HG02852 (cell line): Measurements from ENCODE around the gene TXNDC2.

ENCODE experiments used
- ATAC-seq: cut with Tn5 transposase; IDR thresholded peaks from one replicate; pipeline ENCODE4 v1.9.1; 2021; ENCODE audit warnings: mild to moderate bottlenecking, moderate library complexity; ENCODE audit not compliant: unreplicated experiment

The TXNDC2 gene

DNA sequence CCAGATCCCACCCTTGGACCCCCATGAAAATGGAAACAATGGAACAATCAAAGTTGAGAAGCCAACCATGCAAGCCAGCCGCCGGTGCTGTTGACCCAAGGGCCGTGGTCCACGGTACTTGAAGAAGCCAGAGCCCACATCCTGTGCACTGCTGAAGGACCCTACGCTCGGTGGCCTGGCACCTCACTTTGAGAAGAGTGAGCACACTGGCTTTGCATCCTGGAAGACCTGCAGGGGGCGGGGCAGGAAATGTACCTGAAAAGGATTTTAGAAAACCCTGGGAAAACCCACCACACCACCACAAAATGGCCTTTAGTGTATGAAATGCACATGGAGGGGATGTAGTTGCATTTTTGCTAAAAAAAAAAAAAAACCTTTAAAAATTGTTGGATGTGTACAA is 26.5 kb upstream of the TXNDC2 start:
- ATAC-seq = no peak

DNA sequence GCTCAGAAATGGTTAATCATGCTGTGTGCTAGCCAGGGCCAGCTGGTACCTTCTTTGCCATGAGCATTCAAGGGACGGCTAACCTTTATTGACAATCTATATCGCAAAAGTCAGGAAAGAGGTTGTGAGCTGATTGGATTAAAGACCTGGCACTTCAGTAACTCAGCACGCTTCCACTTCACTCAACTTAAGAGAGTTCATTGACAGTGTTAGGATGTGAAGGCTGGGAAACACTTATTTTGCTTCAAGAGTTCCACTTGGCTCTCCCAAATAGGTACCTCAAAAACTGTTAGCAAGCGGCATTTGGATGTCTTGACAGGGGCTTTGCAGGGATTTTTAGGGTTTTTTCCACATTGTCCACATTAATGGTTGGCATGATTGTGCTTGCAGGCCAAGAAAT is 25.1 kb upstream of the TXNDC2 start:
- ATAC-seq = no peak

DNA sequence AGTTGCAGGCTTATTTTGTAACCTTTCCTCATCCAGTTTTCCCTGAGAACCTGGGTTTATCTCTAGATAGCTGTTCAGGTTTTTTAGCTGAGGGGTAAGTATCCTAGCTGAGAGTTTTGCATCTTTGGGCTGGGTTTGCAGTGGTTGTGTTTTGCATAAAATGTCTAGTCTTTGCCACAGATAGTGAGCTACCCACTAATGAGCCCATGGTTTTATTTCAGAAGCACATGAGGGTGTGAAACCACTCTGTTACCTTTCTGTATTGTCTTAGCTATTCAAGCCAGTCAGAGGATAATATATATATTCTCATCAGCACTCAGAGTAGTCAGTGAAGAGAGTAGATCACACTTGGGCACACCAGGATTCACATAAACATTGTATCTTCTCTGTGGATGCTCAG is 24.6 kb upstream of the TXNDC2 start:
- ATAC-seq = no peak

DNA sequence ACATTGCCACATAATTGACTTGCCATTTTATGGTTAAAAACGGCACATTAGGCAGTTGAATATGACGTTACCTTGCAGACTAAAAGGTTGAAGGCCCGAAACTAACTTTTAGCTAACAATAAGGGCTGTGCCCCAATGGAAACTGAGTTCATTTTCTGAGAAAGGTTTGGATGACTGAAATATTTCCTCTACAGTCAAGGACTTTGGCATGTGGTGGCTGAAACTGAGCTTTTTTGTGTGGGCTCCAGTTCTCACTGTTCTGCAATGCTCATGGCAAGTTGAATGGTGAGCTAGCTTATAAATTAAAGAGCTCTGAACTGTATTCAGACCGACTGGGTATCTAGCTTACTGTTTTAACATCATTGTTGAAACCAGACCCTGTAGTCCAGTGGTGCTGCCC is 23.8 kb upstream of the TXNDC2 start:
- ATAC-seq = no peak

DNA sequence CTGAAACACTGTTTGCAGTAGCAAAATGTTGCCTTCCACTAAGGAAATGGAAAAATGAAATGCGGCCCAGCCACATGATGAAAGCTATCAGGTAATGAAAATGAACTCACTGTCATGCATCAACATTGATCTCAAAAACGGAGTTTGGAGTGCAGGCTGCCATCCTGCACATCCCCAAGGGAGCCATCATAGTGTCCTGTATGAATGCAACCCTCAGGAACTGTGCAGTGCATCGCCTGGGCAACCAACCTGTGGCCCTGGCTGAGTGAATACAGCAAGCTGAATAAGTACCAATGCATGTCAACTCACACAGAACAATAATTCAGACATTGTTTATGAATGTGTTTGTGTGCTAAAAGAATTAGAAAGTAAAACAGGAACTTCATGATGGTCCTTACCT is 23.1 kb upstream of the TXNDC2 start:
- ATAC-seq = no peak

DNA sequence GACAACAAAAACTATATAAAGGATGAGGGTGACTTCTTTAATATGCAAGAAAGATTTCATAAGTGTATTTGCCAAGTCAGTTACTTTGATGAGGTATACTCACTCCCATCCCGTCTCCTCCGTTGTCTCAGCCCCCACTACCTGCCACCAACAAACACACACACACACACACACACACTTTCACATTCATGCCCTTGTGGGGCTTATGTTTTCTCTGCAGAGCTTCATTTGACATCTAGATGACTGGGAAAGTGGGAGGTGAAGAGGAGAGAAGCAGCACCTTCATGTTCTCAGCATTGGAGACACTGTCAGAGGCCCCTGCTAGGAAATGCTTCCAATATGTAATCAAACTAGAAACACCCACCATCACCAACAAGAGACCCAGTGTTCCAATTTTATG is 22.5 kb upstream of the TXNDC2 start:
- ATAC-seq = no peak

DNA sequence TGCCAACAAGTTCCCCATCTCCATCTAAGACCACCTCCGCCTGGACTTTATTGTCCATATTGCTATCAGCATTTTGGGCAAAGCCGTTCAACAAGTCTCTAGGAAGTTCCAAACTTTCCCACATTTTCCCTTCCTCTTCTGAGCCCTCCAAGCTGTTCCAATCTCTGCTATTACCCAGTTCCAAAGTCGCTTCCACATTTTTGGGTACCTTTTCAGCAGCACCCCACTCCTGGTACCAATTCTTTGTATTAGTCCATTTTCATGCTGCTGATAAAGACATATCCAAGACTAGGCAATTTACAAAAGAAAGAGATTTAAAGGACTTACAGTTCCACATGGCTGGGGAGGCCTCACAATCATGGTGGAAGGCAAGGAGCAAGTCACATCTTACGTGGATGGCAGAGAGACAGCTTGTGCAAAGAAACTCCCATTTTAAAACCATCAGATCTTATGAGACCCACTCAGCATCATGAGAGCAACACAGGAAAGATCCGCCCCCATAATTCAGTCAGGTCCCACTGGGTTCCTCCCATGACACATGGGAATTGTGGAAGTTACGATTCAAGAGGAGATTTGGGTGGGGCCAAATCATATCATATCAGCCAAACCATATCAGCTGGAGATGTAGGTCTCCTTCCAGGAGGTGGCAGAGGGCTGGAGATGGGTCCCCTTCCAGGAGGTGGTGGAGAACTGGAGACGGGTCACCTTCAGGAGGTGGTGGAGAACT is 19.8 kb upstream of the TXNDC2 start:
- ATAC-seq = no peak

DNA sequence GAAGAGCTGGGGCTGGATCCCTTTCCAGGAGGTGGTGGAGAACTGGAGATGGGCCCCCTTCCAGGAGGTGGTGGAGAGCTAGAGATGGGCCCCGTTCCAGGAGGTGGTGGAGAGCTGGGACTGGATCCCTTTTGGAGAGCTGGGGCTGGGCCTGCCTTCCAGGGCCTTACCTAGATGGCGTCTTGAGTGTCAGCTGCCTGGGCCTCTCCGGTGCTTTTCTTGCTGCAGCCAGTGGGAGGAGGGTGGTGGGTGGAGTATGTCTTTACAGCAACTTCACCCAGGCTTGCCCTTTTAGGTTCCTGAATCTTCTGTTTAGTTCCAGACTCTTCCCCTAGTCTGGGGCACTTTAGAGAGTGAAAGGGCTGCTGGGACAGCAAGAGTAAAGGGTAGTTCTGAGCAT is 19.1 kb upstream of the TXNDC2 start:
- no peak for ATAC-seq

DNA sequence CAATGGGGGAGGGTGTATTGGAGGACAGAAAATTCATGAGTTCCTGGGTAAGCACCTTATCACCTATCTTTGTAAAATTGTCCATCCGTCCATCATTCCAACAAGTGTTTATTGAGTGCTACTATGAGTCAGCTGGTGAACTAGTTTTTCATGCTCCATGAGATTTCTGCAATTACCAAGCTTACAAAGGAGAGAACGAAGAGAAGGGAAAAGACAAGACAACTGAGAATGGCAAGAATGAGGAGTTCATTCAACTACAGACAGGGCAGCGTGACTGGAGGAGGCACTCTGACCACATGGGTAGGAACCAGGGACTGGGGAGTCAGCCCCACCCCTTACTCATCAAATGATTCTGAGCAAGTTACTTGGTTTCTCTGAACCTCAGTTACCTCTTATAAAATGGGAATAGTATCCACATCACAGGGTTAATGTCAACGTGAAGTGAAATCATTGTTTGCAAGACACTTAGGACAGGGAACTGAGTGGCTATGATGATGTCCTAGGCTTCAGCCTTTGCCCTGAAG is 18.6 kb upstream of the TXNDC2 start:
- ATAC-seq = no peak

DNA sequence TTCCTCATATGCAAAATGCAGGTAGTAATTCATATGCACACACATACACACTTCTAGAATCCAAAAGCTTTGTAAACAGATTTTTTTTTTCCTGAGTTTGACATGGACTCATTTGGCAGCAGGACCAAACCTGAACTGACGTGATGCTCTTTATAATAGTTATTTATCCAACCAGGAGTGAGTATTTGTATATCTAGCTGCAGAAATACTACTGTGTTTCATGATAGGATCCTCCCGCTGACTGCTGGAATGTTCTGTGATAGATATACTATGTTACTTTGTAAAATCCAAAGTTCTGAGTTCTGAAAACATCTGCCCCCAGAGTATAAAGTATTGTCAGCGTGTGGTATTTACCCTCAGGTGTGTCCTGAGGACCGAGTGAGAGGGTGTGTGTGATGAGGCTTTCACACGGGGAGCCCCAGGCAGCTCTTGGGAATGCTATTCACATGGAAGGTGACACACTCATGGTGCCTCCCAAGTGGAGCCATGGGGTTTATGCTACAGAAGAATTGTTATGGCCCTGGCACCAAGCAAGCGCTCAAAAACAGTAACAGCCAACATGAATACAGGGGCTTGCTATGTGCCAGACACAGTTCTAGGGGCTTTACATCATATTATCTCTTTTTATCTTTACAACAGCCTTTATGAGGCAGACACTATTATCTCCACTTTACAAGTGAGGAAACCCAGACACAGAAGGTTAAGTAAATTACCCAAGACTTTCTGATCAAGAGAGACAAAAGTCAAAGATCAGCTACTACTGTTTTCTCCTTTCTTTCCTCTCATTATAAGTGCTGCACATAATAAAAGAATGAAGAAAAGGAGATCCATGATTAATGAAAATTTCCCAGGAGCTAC is 16.7 kb upstream of the TXNDC2 start:
- no peak for ATAC-seq

DNA sequence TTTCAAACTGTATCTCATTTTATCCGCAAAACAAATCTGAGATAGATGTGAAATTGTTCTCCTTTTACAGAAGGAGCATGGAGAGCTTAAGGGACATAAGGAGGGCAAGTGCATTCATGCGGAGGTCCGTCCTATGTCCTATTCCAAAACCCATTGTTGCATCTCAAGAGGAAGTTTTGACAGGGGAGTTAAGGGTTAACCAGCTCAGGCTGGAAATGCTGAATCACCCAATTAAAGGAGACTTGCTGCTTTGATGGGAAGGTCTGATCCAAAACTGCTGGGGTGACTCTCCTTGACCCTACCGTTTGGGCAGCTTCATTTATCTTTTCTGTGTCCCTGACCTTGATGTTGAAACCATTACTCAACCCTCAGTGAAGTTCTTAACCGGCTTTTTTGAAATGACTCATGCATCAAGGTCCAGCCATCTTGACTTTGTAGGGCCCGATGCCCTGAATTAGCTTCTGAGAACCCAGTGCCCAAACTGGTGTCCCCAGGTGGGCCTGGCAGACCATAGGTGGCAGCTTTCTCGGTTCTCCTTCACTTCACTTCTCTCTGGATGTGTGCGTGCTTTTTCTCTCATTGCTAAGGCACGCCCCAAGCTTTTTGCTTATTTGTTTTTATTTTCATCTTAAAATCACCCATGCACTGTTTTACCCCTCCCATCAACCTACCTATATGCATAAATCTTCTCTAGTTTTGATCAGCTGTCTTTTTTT is 15.9 kb upstream of the TXNDC2 start:
- peak; percentile 68 for ATAC-seq

DNA sequence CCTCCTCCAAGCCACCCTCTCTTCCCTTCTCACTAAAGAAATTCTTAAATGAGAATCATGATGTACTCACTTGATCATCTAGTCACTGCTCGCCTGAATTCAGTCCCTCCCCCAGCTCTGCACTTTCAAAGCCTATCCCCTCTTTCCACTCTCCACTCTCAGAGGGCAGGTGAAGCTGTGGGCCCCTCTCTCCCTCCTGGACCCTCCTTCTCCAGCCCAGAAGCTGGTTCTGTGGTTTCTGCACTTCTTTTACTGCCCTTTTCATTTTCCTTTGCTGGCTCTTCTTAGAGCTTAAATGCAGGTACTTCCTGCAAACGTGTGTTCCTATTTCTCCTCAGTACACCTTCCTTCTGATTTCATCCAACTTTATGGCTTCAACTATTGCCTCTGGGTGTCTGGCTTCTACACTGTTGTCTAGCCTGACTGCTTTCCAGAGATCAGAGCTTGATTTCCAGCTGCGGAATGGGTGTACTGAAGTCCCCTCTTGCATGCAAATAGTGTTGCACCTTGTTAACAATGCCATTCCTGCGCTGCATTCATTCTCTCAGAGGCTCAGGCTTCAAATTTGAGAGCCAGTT is 15.3 kb upstream of the TXNDC2 start:
- peak; percentile 12 for ATAC-seq

DNA sequence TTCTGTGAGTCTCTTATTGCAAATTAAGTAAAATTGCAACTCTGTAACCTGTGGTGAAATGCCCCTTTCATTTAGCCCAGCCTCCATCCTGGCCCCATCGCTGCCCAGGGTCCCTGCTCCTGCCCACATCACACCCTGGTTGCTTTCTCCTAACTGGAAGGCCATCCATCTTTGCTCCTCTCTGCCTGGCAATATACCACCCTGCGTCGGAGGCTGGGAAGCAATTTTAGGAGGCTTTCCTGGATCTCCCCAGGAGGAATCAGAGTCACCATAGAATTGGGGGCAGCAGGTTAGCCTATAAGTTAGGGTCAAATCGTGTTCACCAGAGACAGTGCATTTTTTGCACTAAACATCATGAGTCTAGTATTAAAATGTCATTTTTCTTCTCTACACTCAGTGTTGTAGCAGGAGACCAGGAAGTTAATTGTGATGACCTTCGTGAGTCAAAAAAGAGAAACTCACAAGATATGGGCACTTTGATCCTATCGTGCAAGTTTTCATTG is 14.5 kb upstream of the TXNDC2 start:
- no peak for ATAC-seq

DNA sequence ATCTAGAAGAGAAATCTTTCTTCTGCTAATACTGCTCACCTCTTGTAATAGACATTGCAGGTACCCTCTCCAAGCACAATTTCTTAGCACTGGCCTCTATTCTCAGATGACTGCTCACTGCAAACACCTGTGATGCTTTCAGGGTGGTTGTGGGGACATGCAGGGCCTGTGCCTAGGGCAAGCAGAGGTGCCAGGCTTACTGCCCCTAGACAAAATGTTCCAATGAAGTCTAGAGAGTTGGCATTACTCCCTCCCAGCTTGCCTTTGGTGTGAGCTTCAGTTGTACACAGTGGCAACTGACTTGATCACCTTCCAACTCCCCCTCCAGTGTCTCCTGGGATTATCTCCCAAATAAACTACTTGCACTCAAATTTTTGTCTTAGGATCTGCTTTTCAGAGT is 12.9 kb upstream of the TXNDC2 start:
- no peak for ATAC-seq

DNA sequence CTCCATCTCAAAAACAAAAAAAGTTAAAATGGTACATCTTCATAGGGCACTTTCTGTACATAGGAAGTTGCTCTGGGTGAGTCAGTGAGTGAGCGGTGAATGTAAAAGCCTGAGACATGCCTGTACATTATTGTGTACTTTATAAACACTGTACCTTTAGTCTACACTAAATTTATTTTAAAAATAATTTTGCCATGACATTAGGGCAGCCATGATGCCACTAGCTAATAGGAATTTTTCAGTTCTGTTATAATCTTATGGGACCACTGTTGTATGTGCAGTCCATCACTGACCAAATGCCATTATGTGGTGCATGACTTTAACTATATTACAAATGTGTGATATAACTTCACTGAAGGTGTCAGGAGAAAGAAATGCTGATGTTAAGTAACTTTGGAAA is 11.0 kb upstream of the TXNDC2 start:
- ATAC-seq = no peak

DNA sequence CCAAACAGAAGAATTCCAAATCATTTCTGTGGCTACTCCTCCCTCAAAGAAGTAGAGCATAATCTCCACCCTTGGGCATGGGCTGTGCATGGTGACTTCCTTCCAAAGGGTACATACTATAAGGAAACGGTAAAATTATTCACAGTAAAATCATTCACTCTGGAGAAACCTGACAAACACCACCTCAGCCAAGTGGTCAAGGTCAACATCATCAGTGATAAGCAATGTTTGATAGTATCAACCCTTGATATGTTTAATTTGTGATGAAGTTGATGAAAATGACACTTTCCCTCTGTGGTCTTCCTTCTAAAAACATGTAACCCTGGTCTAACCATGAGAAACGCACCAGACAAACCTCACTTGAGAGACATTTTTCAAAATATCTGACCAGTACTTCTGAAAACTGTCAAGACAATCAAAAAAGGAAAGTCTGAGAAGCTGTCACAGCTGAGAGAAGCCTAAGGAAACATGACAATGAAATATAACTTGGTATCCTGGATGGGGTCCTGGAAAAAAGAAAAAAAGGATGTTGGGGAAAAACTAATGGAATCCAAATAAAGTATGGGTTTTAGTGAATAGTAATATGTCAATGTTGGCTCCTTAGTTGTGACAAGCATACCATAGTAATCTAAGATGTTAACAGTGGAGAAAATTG is 9.4 kb upstream of the TXNDC2 start:
- ATAC-seq = no peak

DNA sequence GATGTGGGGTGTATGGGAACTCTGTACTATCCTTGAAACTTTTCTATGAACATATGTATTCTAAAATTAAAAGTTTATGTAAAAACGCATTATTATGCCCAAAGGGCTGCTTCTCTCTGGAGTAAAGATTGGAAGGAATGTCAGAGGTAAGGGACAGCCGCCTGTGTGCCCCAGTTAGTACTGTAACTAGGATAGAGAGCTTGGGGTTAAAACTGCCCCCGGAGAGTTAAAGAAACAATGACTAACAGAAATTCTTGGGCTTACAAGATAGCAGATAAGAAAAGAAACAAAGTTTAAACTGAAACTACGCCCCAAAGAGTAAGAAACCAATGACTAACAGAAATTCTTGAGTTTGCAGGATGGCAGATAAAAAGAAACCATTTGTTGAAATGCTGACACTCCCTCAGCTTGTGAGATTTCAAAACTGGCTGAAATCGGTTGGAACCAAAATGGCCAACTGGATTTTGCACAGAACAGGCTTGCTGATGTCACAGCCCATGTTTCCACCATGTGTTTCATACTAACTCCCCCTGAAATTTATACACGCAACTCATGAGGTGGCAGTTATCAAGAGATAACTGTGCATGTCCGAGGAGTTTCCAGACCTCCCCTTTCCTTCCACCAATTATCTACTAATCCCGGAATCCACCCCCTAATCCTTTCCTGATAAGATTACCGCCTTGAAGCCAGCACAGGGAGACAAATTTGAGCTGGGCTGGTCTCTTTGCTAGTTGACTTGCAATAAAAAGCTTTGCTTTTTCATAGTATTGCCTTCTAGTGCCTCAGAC is 8.7 kb upstream of the TXNDC2 start:
- ATAC-seq = no peak

DNA sequence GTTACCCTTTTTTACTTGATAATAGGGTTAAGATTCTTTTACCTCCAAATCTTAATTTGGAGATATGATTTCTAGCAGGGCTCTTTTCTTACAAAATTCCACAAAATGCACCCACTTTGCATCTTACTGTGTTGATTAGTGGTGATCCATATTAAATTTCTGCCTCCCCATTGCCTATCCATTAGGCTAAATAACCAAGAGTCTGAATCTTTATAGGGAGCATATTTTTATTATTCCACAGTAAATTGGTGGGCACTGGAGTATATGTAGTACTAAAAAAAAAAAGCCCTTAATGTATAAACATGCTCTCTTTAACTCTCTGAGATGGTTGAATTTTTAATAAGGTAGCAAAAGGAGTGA is 8.1 kb upstream of the TXNDC2 start:
- no peak for ATAC-seq

DNA sequence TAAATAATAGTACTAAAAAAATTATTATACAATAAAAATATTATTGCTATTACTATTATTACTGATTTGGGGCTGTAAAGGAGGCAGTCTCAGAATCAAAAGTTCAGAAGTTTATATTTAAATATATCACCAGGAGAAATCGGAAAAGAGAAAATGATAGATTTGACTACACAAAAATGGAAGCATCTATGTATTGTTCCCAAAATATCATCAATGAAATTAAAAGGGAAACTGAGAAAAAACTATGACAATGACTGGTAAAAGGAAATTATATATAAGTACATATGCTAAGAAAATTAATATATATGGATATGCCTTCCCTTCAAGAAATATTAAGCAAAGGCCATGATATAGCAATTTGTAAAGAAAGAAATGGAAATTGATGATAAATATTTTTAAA is 7.7 kb upstream of the TXNDC2 start:
- ATAC-seq = no peak

DNA sequence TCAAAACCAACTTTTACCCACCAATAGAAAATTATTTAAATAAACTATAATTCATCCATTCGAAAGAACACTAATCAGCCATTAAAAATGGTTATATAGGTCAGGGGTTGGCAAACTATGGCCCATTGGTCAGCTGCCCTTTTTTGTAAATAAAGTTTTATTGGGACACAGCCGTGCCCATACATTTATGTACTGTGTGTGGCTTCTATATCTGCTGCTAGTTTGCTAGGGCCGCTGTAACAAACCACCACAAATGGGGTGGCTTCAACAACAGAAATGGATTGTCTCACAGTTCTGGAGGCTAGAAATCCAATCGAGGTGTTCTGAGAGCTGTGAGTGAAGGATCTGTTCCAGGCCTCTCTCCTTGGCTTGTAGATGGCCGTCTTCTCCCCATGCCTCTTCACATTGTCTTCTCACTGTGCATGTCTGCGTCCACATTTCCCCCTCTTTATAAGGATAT is 7.0 kb upstream of the TXNDC2 start:
- no peak for ATAC-seq
